Bronchial epithelial cell (primary cell): ENCODE measurements around the gene ADORA3. TPM values are rescaled to one million over a fixed set of nuclear protein-coding genes. Genes with fewer than 3 reads are reported as not detected.
"Not testable (repeated sequence)": the region's sequence is repeated elsewhere in the genome, so short reads cannot be mapped to it uniquely, and the experiment has no call there.

Experiments
- DNase-seq: peaks from one replicate; pipeline ENCODE4 v3.0.0-alpha.2; 2010; ENCODE audit warnings: low read depth
- FAIRE-seq: peaks from 2 replicates; lab custom pipeline; 2011; peaks lifted over from hg19 to GRCh38; lab: Jason Lieb, UNC
- H3K27me3 ChIP-seq: 2 replicates; pipeline ENCODE4 v1.5.1; 2011; ENCODE audit warnings: low read length; ENCODE audit not compliant: control insufficient read depth, insufficient read depth
- H3K36me3 ChIP-seq: 2 replicates; pipeline ENCODE4 v1.5.1; 2011; ENCODE audit warnings: low read length; ENCODE audit not compliant: control insufficient read depth, insufficient read depth
- H3K4me3 ChIP-seq: 2 replicates; pipeline ENCODE4 v1.5.1; 2011; ENCODE audit warnings: mild to moderate bottlenecking, low read depth, low read length, control low read depth
- total RNA-seq: library from RNA; depleted of rRNA; stranded (reverse); fragments of >200 nt; gene quantifications from 2 replicates; pipeline ENCODE4 v1.2.1, GENCODE V29; 2014
- TF ChIP-seq, protein P1 (sequence below): IDR thresholded peaks from 2 replicates; pipeline ENCODE4 v1.5.1; 2011; ENCODE audit warnings: mild to moderate bottlenecking, moderate library complexity, low read length, control low read depth, inconsistent platforms; ENCODE audit not compliant: insufficient read depth, severe bottlenecking

Gene ADORA3
- not detected in 2 replicates for total RNA-seq

DNA sequence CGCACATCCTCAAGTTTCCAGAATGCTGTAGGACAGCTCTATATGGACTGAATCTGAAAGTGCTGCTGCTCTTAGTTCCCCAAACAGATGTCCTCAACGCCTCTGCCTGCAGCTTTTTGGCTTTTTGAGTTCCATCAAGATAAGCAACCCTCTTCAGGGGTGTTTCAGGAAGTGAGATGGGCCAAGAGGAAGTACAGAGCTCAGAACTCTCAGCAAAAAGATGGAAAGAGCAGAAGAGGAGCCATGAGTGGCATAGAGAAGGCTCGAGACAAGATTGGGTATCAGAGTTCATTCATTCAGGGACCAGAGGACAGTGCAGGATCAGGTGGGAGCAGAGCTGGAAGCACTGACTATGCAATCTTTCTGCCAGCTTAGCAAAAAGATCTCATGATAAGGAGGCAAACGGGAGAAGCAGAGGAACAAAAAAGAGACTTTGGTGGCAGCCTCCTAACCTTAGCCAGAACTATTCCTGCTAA lies at the start of gene ADORA3, which contains the start of gene TMIGD3:
TSS of gene ADORA3 (minus strand) at position 49 of the 476 bp plus-strand sequence. CDS start 279 bp downstream, outside the sequence.
TSS of gene TMIGD3 (minus strand) at position 49 of the 476 bp plus-strand sequence. CDS start 279 bp downstream, outside the sequence.
- FAIRE-seq (no peak), DNase-seq (no peak)
- Histone ChIP-seq H3K36me3 (no peaks in the 10 kb centered on the region), H3K4me3 (no peak within 1 kb of the TSS), H3K27me3 (no peaks in the 10 kb centered on the region)
- TF ChIP-seq, protein P1, sequence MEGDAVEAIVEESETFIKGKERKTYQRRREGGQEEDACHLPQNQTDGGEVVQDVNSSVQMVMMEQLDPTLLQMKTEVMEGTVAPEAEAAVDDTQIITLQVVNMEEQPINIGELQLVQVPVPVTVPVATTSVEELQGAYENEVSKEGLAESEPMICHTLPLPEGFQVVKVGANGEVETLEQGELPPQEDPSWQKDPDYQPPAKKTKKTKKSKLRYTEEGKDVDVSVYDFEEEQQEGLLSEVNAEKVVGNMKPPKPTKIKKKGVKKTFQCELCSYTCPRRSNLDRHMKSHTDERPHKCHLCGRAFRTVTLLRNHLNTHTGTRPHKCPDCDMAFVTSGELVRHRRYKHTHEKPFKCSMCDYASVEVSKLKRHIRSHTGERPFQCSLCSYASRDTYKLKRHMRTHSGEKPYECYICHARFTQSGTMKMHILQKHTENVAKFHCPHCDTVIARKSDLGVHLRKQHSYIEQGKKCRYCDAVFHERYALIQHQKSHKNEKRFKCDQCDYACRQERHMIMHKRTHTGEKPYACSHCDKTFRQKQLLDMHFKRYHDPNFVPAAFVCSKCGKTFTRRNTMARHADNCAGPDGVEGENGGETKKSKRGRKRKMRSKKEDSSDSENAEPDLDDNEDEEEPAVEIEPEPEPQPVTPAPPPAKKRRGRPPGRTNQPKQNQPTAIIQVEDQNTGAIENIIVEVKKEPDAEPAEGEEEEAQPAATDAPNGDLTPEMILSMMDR, result no peak

DNA sequence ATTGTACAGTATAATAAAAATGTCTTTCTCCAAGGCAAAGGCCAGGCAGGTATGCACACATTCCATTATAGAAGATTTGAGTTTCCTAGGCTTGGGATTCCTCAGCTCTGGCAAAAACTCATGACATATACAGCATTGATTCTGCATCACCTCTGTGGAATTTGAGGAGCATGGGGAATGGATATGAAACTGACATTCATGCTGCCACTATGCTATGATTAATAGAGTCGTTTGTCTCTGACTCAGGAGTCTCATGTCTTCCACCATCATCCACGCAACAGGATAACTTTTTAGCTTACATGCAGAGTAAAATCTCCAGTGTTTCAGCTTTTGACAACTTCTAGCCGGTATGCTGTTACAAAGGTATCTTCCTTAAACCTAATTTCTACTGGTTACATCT lies 49.8 kb upstream of the ADORA3 start:
- Histone ChIP-seq H3K36me3 (no peaks in the 10 kb centered on the region), H3K27me3 (no peaks in the 10 kb centered on the region), H3K4me3 (no peak overlapping the region)
- FAIRE-seq (no peak), DNase-seq (peak; percentile 95)
- TF ChIP-seq, protein P1, result no peak

DNA sequence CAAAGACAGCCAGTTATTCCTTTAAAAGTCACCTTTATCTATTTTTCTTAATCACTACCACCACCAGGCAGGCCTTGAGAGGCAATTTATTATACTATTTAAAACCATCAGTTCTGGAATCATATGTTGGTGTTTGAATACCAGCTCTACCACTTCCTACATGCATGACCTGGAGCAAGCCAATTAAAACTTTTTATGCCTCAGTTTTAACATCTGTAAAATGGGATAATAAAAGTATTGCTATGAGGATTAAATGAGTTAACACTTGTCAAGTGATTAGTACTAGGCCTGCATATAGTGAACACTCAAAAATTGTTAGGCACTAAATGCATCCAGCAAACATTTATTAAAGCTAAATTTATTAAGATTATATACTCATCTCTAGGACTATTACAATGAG lies 49.2 kb upstream of the ADORA3 start:
- no peak overlapping the region for H3K4me3 ChIP-seq
- TF ChIP-seq, protein P1, result no peak
- H3K27me3 ChIP-seq, result no peaks in the 10 kb centered on the region
- no peaks in the 10 kb centered on the region for H3K36me3 ChIP-seq
- DNase-seq (no peak), FAIRE-seq (no peak)

DNA sequence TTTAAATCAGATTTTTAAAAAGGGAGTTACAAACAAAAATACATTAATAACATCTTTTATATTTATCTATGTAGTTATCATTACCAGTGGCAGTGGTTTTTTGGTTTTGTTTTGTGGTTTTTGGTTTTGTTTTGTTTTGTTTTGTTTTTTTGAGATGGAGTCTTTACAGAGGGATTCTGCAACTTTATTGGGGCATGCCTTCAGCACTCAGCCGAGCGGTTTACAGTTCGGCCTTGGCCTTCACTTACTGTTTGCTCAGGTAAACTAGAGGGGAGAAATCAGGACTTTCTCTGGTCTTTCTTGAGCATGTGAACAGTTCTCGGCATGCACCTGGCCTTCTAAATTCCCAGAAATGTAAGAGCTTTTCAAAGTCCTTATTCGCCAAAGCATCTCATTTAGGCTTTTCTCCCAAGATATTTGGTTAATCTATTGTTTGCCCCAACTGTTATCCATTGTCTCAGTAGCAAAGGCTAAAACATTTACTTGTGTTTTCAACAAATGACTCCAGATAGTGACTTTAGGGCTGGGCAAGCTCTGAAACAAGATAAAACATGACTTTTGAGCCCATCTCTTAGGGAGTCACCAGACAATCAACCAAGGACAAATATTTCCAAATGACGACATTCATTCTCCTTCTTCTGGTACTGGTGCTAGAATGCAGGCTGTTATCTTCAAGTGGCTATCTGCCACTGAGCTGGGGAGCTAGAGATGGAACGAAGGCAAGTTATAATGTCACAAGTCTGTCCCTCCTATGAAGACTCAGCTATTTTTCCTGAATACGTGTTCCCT lies 48.4 kb upstream of the ADORA3 start:
- Histone ChIP-seq H3K4me3 (no peak overlapping the region), H3K27me3 (no peaks in the 10 kb centered on the region), H3K36me3 (no peaks in the 10 kb centered on the region)
- no peak for FAIRE-seq
- TF ChIP-seq, protein P1, result no peak
- DNase-seq, result no peak

DNA sequence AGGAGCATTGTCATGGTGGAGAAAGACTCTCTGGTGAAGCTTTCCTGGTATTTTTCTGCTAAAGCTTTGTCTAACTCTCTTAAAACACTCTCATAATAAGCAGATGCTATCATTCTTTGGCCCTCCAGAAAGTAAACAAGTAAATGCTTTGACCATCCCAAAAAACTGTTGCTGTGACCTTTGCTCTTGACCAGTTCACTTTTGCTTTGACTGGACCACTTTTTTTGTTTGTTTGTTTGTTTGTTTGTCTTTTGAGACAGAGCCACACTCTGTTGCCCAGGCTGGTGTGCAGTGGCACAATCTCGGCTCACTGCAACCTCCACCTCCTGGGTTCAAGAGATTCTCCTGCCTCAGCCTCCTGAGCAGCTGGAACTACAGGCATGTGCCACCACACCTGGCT lies 44.4 kb upstream of the ADORA3 start:
- FAIRE-seq, H3K27me3 ChIP-seq, DNase-seq, H3K36me3 ChIP-seq, H3K4me3 ChIP-seq: not testable (repeated sequence)

DNA sequence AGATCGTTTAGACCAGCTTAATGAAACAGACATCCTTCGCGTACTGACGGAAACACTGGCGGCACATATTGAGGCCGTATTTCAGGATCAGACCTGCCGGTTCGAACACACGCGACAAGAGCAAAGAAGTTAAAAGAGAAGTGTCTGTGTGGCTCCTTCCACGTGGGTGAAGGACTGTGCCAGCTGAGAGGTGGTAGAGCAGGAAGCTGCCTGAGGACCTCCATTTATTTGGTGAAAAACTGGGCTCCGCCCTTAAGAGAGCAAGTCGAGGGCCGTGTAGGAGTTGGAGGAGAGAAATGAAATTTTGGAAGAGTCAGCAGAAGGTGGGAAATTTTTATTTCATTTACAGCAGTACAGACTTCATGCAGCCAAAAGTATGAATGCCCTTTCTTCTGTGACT lies 38.8 kb upstream of the ADORA3 start:
- Histone ChIP-seq H3K36me3 (no peaks in the 10 kb centered on the region), H3K4me3 (no peak overlapping the region), H3K27me3 (no peaks in the 10 kb centered on the region)
- DNase-seq (no peak), FAIRE-seq (no peak)
- TF ChIP-seq, protein P1, result no peak
